GM12878 (cell line): ENCODE measurements around the gene FADS1.

Experiments
- NR2C1 ChIP-seq: fragments of 450-650 bp; IDR thresholded peaks from 2 replicates; pipeline ENCODE4 v1.6.1; 2017; ENCODE audit warnings: antibody characterized with exemption, mild to moderate bottlenecking, moderate library complexity
- POLR2A ChIP-seq: IDR thresholded peaks from 2 replicates; pipeline ENCODE4 v1.6.1; 2011; ENCODE audit warnings: low read depth, mild to moderate bottlenecking, low read length

GRCh38 chr11:61775606-61776554 is 40.9 kb downstream of the FADS1 start:
- TF ChIP-seq POLR2A (no peak), NR2C1 (no peak)
